HG03066 (cell line): ENCODE results near the gene ADAMTSL5.
"Not testable (repeated sequence)": the region's sequence is repeated elsewhere in the genome, so short reads cannot be mapped to it uniquely, and the experiment has no call there.

Source experiments
- ATAC-seq: cut with Tn5 transposase; IDR thresholded peaks from one replicate; pipeline ENCODE4 v1.9.1; 2021; ENCODE audit warnings: low read depth; ENCODE audit not compliant: unreplicated experiment

ADAMTSL5 gene

GRCh38 chr19:1512671-1513498 is at the start of gene ADAMTSL5:
ADAMTSL5 (minus strand) TSS chr19:1513019; CDS start chr19:1510943, 2,076 bp downstream.
- ATAC-seq = no peak

- ATAC-seq = no peak
Measured at GRCh38 chr19:1561236-1561842, 48.5 kb upstream of the ADAMTSL5 start.

- ATAC-seq = no peak
Measured at GRCh38 chr19:1560286-1560882, 47.6 kb upstream of the ADAMTSL5 start.

- no peak for ATAC-seq
Measured at GRCh38 chr19:1558552-1558951, 45.7 kb upstream of the ADAMTSL5 start.

GRCh38 chr19:1556390-1557070 is 43.7 kb upstream of the ADAMTSL5 start:
- no peak for ATAC-seq

- ATAC-seq = no peak
Measured at GRCh38 chr19:1555487-1556389, 42.9 kb upstream of the ADAMTSL5 start.

GRCh38 chr19:1554968-1555367 is 42.1 kb upstream of the ADAMTSL5 start:
- ATAC-seq = no peak

- no peak for ATAC-seq
Measured at GRCh38 chr19:1553415-1553814, 40.6 kb upstream of the ADAMTSL5 start.

- ATAC-seq = no peak
Measured at GRCh38 chr19:1551068-1552040, 38.5 kb upstream of the ADAMTSL5 start.

- no peak for ATAC-seq
Measured at GRCh38 chr19:1549332-1549945, 36.6 kb upstream of the ADAMTSL5 start.

GRCh38 chr19:1540365-1540925 is 27.6 kb upstream of the ADAMTSL5 start:
- no peak for ATAC-seq

GRCh38 chr19:1539749-1540148 is 26.9 kb upstream of the ADAMTSL5 start:
- ATAC-seq = not testable (repeated sequence)

GRCh38 chr19:1538978-1539377 is 26.2 kb upstream of the ADAMTSL5 start:
- ATAC-seq = no peak

- ATAC-seq = not testable (repeated sequence)
Measured at GRCh38 chr19:1535699-1536098, 22.9 kb upstream of the ADAMTSL5 start.

- no peak for ATAC-seq
Measured at GRCh38 chr19:1534972-1535371, 22.2 kb upstream of the ADAMTSL5 start.

GRCh38 chr19:1533510-1534150 is 20.8 kb upstream of the ADAMTSL5 start:
- no peak for ATAC-seq

GRCh38 chr19:1532003-1532402 is 19.2 kb upstream of the ADAMTSL5 start:
- no peak for ATAC-seq

- no peak for ATAC-seq
Measured at GRCh38 chr19:1531587-1531986, 18.8 kb upstream of the ADAMTSL5 start.
